Effector memory CD8-positive, alpha-beta T cell (primary cell): ENCODE results near the gene PCDHGB1.
A peak's percentile ranks its signal among the peaks of the same experiment; 100 is the strongest.
"Not testable (repeated sequence)": the region's sequence is repeated elsewhere in the genome, so short reads cannot be mapped to it uniquely, and the experiment has no call there.

Experiments used
- ATAC-seq: fragments of 150-1000 bp; cut with Tn5 transposase; replicated peaks from 2 replicates; pipeline ENCODE4 v1.10.0; 2021; ENCODE audit warnings: mild to moderate bottlenecking, moderate library complexity
- DNase-seq, 3 experiments: peaks; one replicate each; pipeline ENCODE4 v3.0.0; 2021
- H3K27ac Mint-ChIP-seq, 2 donors: one replicate each; pipeline ENCODE4 v1.8.0; 2022; ENCODE audit warnings: mild to moderate bottlenecking in 2 of 2, mixed read lengths in 2 of 2, moderate library complexity in 2 of 2
- H3K27me3 Mint-ChIP-seq, 2 donors: one replicate each; pipeline ENCODE4 v1.8.0; 2022; ENCODE audit warnings: mixed read lengths in 2 of 2
- H3K36me3 Mint-ChIP-seq: one replicate; pipeline ENCODE4 v1.8.0; 2022; ENCODE audit warnings: mild to moderate bottlenecking, moderate library complexity, mixed read lengths; ENCODE audit not compliant: insufficient read depth
- H3K4me1 Mint-ChIP-seq, 2 donors: one replicate each; pipeline ENCODE4 v1.8.0; 2022; ENCODE audit warnings: low read depth in 2 of 2, mixed read lengths in 2 of 2
- H3K4me3 Mint-ChIP-seq, 2 donors: one replicate each; pipeline ENCODE4 v1.8.0; 2022; ENCODE audit warnings: mild to moderate bottlenecking in 2 of 2, mixed read lengths in 2 of 2, moderate library complexity in 2 of 2
- H3K9me3 Mint-ChIP-seq, 2 donors: one replicate each; pipeline ENCODE4 v1.8.0; 2022; ENCODE audit warnings: mixed read lengths in 2 of 2
- total RNA-seq, 9 experiments: gene quantifications; one replicate each; lab custom pipeline; 2026; lab: John Stamatoyannopoulos, UW

The PCDHGB1 gene
- 0 to 0.49 (median 0.20) reads per million in 9 experiments for total RNA-seq

DNA sequence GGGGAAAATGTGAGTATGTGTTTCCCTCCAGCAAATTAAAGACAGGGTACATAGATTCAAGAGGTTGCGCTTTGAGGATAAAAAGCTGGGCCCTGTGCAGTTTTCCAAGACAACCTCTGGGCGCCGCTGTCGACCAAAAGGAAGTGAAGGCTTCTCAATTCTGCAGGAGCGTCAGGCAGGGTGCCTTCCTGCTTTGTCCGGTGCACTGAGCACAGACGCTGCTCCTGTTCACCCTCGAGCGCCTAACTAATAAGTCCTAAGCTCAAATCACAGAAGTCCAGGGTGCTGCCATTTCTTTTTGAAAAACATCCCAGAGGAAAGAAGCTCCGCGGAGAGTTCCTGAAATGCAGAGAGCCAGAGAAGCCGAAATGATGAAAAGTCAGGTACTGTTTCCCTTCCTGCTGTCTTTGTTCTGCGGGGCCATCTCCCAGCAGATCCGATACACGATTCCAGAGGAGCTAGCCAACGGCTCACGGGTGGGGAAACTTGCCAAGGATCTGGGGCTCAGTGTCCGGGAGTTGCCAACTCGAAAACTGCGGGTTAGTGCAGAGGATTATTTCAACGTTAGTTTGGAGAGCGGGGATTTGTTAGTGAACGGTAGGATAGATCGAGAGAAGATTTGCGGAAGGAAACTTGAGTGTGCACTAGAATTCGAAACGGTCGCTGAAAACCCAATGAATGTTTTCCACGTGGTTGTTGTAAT lies at the start of gene PCDHGB1:
TSS of gene PCDHGB1 (plus strand) at position 183 of the 703 bp plus-strand sequence. CDS start at position 345, 162 bp downstream.
- peaks cover 5 to 6% of the 10 kb centered on the region in 2 donors for H3K4me1 Mint-ChIP-seq
- peaks cover 3% of the 10 kb centered on the region for H3K36me3 Mint-ChIP-seq
- peak; percentile 18 to 37 (median 20) for DNase-seq
- peak; percentile 43 for ATAC-seq
- peaks cover 55 to 90% of the 10 kb centered on the region in 2 donors for H3K27me3 Mint-ChIP-seq
- H3K9me3 Mint-ChIP-seq, result peaks cover 1 to 20% of the 10 kb centered on the region in 2 donors
- no peak within 1 kb of the TSS for H3K27ac Mint-ChIP-seq
- H3K4me3 Mint-ChIP-seq, result peak within 1 kb of the TSS; percentile 58 to 68

DNA sequence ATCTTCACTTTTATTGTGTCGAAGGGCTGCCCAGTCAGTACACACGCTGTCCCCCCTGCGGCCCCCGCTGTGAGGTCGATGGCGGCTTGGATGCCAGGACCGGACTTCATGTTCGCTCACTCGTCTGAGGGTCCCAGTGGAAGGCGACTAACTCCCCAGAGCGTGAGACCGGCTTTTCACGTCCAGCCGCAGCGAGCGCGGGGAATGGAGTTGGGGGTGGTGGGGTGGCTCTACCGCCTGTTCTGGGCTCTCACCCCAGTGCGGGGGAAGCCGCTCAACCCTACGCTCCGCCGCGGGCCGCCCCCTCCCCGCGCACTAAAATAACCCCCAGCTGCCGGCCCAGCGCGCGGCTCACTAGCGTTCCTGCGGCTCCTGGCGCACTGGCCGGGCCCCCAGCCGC lies 46.1 kb upstream of the PCDHGB1 start, which contains the start of gene SLC25A2:
TSS of gene SLC25A2 (minus strand) at position 294 of the 400 bp plus-strand sequence. CDS start at position 110, 184 bp downstream.
- DNase-seq, result no peak
- Mint-ChIP-seq H3K4me1 (peaks cover 0 to 2% of the 10 kb centered on the region in 2 donors), H3K27me3 (no peaks in the 10 kb centered on the region), H3K4me3 (no peak within 1 kb of the TSS), H3K36me3 (no peaks in the 10 kb centered on the region), H3K9me3 (peaks cover 4 to 6% of the 10 kb centered on the region in 2 donors), H3K27ac (no peak within 1 kb of the TSS)
- no peak for ATAC-seq

DNA sequence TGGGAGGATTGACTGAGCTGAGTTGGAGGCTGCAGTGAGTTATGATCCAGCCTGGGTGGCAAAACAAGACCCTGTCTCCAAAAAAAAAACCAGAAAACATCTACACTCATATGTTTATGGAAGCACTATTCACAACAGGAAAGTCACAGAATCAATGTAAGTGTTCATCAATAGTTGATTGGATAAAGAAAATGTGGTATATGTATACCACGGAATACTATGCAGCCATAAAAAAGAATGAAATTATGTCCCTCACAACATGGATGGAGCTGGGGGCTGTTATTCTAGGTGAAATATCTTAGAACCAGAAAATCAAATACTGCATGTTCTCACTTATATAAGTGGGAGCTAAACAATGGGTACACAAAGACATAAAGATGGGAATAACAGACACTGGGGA lies 43.3 kb upstream of the PCDHGB1 start:
- H3K27ac Mint-ChIP-seq, result no peak overlapping the region
- DNase-seq, result no peak
- no peak overlapping the region for H3K4me3 Mint-ChIP-seq
- no peaks in the 10 kb centered on the region for H3K36me3 Mint-ChIP-seq
- peaks cover 3 to 6% of the 10 kb centered on the region in 2 donors for H3K9me3 Mint-ChIP-seq
- H3K27me3 Mint-ChIP-seq, result no peaks in the 10 kb centered on the region
- H3K4me1 Mint-ChIP-seq, result peaks cover 0 to 2% of the 10 kb centered on the region in 2 donors
- no peak for ATAC-seq

DNA sequence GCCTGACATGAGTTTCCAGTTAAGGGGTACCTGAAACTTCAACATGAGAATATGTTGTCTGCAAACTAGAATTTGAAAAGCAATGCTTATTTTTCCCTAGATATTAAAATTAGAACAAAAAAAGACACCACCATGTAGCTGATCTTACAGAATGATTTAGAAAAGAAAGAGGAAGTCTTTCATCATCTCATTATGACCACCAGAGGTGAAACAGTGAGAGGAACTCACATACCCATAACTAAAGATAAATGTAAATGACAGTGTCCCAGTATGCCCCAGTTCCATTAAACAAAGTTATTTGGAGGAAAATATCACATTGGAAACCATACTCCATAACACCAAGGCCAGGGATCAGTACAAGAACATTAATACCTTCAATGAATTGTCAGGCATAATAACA lies 36.2 kb upstream of the PCDHGB1 start:
- peaks cover 4 to 11% of the 10 kb centered on the region in 2 donors for H3K4me1 Mint-ChIP-seq
- no peak overlapping the region for H3K4me3 Mint-ChIP-seq
- peaks cover 11 to 39% of the 10 kb centered on the region in 2 donors for H3K9me3 Mint-ChIP-seq
- DNase-seq (no peak), ATAC-seq (no peak)
- H3K36me3 Mint-ChIP-seq, result peaks cover 22% of the 10 kb centered on the region
- H3K27ac Mint-ChIP-seq, result no peak overlapping the region
- no peaks in the 10 kb centered on the region for H3K27me3 Mint-ChIP-seq

DNA sequence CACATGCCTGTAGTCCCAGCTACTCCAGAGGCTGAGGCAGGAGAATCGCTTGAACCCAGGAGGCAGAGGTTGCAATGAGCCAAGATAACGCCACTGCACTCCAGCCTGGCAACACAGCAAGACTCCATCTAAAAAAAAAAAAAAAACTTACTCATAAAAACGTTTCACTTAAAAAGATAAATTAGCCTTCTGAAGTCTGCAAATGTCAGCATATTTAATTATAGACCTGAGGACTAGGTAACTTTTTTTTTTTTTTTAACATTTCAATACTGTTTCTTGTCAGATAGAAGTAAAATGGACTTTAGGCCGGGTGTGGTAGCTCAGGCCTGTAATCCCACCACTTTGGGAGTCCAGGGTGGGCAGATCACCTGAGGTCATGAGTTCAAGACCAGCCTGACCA lies 32.9 kb upstream of the PCDHGB1 start:
- not testable (repeated sequence) for H3K27me3 Mint-ChIP-seq, DNase-seq, H3K27ac Mint-ChIP-seq, ATAC-seq, H3K4me3 Mint-ChIP-seq
- H3K9me3 Mint-ChIP-seq, result peaks cover 15 to 45% of the 10 kb centered on the region in 2 donors
- H3K4me1 Mint-ChIP-seq, result peaks cover 15 to 32% of the 10 kb centered on the region in 2 donors
- H3K36me3 Mint-ChIP-seq, result peaks cover 48% of the 10 kb centered on the region

DNA sequence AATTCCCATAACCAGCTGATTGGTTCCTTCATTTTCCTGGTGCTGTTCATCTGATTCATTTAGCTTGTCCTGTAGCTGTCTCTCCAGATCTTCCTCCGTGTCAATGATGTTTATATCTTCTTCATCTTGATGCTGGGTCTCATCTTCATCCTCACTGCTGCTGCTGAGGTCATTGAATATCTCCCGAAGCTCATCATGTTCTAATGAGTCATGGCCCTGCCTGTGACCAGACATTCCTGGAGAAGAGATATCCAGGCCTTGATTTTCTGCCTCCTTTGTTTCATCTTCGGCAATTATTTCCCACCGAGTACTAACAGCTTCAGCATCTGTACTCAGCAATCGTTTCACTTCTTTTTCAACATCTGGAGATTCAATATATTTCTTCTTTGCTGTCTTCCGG lies 30.7 kb upstream of the PCDHGB1 start:
- Mint-ChIP-seq H3K4me3 (peak overlapping the region; percentile 97 to 99), H3K36me3 (peaks cover 48% of the 10 kb centered on the region), H3K4me1 (peaks cover 15 to 32% of the 10 kb centered on the region in 2 donors), H3K9me3 (peaks cover 15 to 37% of the 10 kb centered on the region in 2 donors), H3K27me3 (no peaks in the 10 kb centered on the region), H3K27ac (no peak overlapping the region)
- no peak for ATAC-seq
- DNase-seq, result no peak

DNA sequence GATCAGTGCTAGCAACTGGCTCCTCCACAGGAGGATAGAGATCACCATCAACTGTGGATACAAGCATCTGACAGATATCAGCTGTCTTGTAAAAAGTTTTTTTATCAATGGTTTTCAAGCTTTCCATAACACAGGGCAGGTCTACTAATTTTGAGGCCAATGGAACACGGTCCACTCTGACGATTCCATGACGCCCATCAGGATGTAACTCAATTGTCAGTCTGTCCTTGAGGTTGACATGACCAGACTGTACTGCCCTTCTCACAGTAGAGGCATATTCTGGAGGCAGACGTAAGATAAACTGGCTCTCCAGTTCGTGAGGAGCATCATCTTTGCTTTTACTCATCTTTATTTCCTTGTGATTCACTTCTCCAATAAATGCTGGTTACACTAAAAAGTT lies 30.2 kb upstream of the PCDHGB1 start:
- DNase-seq, result no peak
- H3K4me1 Mint-ChIP-seq, result peaks cover 15 to 32% of the 10 kb centered on the region in 2 donors
- ATAC-seq, result no peak
- H3K4me3 Mint-ChIP-seq, result peak overlapping the region; percentile 97 to 99
- peaks cover 0 to 2% of the 10 kb centered on the region in 2 donors for H3K27me3 Mint-ChIP-seq
- H3K36me3 Mint-ChIP-seq, result peaks cover 48% of the 10 kb centered on the region
- peaks cover 16 to 32% of the 10 kb centered on the region in 2 donors for H3K9me3 Mint-ChIP-seq
- peak overlapping the region; percentile 100 for H3K27ac Mint-ChIP-seq

DNA sequence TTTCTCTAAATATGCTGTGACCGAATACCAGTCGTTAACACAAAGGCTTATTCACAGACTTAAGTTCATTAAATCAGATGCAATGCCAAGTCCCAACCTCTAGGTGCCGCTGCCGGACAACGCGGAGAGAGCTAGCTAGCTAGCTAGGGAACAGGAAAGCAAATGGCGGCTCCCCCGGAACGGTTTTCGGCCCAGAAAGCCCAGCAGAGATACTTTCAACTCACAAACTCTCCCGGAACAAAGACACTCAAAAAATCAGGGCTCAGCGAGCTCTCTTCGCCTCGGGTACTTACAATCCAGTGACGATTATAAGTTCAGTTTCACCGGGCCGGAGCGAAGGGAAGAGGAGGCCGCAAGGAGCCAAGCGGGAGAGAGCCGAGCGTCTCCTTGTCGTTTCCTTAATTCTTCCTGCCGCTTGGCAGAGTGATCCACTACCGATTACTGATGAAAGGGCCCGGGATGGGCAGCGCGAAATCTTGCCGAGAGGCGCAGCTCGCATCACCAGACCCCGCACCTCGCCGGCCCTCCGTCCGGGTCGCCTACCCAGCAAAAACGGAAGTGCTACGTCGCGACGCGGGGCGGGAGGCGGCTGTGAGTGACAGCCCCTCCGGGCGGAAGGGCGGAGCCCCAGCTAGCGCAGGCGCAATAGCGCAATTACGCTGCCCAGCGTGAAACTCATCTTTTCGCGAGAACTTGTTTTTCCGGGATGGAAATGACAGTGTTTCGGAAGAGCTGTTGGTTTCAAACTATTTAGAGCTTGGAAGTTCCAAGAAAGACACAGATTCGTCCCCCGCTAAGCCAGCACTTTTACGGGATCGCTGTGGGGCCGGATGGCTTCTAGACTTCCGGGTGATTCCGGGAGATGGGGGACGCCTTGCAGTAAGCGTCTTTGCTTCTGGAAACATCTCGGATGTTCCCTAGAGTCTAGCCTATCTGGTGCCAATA lies 29.4 kb upstream of the PCDHGB1 start, which contains the start of gene TAF7:
TSS of gene TAF7 (minus strand) at position 560 of the 945 bp plus-strand sequence. CDS start 740 bp downstream, outside the sequence.
- Mint-ChIP-seq H3K9me3 (peaks cover 13 to 24% of the 10 kb centered on the region in 2 donors), H3K4me1 (peaks cover 15 to 30% of the 10 kb centered on the region in 2 donors), H3K4me3 (peak within 1 kb of the TSS; percentile 97 to 99), H3K36me3 (peaks cover 48% of the 10 kb centered on the region), H3K27me3 (peaks cover 0 to 5% of the 10 kb centered on the region in 2 donors), H3K27ac (peak within 1 kb of the TSS; percentile 100)
- ATAC-seq (peak; percentile 89), DNase-seq (peak; percentile 89 to 93 (median 91))

DNA sequence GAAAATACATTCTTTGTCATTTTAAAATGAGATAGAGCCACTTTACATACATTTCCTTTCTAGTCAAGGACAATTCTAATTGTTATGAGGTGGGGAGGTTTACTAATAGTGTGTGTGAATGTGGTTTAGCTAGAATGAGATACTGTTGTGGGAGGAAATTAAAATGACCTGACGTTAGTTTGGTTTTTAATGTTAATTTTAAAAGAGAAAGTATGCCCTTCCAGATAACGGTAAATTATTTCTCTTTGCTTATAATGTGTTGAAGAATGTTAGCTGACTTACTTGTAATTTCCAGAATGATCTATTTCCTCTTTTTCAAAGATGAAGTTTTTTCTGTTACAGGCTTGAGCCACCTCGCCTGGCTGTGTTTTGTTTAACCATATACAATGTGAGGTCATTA lies 27.6 kb upstream of the PCDHGB1 start:
- ATAC-seq (no peak), DNase-seq (no peak)
- peaks cover 7 to 15% of the 10 kb centered on the region in 2 donors for H3K27me3 Mint-ChIP-seq
- peaks cover 37% of the 10 kb centered on the region for H3K36me3 Mint-ChIP-seq
- H3K4me1 Mint-ChIP-seq, result peaks cover 21 to 33% of the 10 kb centered on the region in 2 donors
- H3K4me3 Mint-ChIP-seq, result peak overlapping the region in 1 of 2 donors; percentile 97
- peak overlapping the region in 1 of 2 donors; percentile 100 for H3K27ac Mint-ChIP-seq
- peaks cover 11 to 19% of the 10 kb centered on the region in 2 donors for H3K9me3 Mint-ChIP-seq

DNA sequence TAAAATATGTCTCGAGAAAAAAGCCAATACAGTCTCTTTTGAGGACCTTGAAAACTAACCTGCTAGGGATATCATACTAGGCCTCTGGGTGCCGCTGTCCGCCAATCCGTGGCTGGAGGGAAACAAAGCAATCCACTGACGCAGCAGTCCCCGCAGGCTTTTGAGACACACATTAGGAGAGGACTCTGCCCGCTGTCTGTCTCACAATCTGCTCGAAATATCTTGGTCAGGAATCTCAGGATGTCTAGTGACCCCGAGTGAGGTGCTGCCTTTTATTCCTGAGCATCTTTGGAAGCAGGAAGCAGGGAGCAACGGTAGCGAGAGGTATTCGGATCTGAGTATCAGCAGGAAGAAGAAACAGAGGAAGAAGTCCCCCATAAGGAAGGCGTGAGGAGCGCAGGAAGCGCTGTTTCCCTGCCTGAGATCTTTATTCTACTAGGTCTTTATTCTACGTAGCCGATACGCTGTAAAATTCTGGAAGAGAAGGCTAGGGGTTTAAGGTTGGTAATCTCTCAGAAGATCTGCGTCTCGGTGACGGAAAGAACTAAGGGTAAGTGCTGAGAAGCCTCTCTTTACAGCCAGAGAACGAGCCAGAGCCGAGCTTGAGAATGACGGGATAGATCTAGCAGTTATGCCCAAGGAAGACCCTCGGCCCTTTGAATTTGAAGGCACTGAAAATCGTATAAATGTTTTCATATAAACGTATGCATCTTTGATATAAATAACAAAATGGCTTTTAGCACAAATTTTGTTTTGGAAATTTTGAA lies 23.6 kb upstream of the PCDHGB1 start:
- H3K27ac Mint-ChIP-seq, result peak overlapping the region; percentile 88 to 93
- DNase-seq (peak; percentile 57 to 68 (median 62)), ATAC-seq (peak; percentile 93)
- peaks cover 29 to 48% of the 10 kb centered on the region in 2 donors for H3K27me3 Mint-ChIP-seq
- peaks cover 6% of the 10 kb centered on the region in 2 donors for H3K4me1 Mint-ChIP-seq
- peaks cover 3% of the 10 kb centered on the region for H3K36me3 Mint-ChIP-seq
- peak overlapping the region; percentile 83 to 90 for H3K4me3 Mint-ChIP-seq
- H3K9me3 Mint-ChIP-seq, result peaks cover 0 to 1% of the 10 kb centered on the region in 2 donors

DNA sequence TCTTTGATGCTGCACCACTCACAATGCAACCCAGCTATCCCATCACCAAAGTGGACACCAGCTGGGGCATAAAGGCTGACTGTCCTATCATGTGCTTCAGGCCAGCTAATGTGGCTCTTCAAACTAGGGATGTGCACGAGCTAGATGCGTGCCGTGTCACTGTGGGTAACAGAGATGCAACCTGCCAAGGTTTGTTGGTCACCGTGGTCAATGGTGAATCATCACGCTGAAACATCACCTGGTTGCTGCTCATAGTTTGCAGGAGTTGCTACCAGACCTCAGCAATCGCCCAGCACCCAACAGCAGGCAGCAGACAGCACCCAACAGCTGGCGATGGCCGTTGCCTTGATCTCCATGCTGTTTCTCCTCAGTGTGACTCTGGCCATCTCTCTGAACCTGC lies 21.7 kb upstream of the PCDHGB1 start:
- H3K27ac Mint-ChIP-seq, result no peak overlapping the region
- no peak overlapping the region for H3K4me3 Mint-ChIP-seq
- peaks cover 2% of the 10 kb centered on the region for H3K36me3 Mint-ChIP-seq
- peaks cover 41 to 67% of the 10 kb centered on the region in 2 donors for H3K27me3 Mint-ChIP-seq
- DNase-seq (no peak), ATAC-seq (no peak)
- H3K9me3 Mint-ChIP-seq, result peaks cover 0 to 4% of the 10 kb centered on the region in 2 donors
- peaks cover 6% of the 10 kb centered on the region in 2 donors for H3K4me1 Mint-ChIP-seq

DNA sequence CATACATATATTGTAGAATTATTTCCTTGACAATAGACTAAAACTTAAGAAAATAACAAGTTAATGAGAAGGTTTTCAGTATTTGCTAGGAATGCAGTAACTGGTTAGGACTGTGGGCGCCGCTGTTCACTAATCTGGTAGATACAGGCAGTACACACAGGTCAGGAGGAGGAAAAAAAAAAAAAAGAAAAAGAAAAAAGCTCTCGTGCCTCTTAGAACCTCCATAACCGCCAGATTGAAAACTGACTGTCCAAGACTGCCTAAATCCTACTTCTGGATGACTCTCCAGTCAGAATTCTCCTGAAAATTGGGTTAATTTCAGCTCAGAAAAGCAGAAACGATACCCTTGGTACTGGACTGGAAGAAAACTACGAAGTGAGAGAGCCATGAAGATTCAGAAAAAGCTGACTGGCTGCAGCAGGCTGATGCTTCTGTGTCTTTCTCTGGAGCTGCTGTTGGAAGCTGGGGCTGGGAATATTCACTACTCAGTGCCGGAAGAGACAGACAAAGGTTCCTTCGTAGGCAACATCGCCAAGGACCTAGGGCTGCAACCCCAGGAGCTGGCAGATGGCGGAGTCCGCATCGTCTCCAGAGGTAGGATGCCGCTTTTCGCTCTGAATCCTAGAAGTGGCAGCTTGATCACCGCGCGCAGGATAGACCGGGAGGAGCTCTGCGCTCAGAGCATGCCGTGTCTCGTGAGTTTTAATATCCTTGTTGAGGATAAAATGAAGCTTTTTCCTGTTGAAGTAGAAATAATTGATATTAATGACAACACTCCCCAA lies 19.4 kb upstream of the PCDHGB1 start, which contains the start of gene PCDHGA1:
TSS of gene PCDHGA1 (plus strand) at position 216 of the 782 bp plus-strand sequence.
- DNase-seq (peak in 2 of 3 experiments; percentile 24 to 41), ATAC-seq (peak; percentile 48)
- Mint-ChIP-seq H3K4me1 (peaks cover 6% of the 10 kb centered on the region in 2 donors), H3K27ac (no peak within 1 kb of the TSS), H3K4me3 (peak within 1 kb of the TSS; percentile 14 to 46), H3K27me3 (peaks cover 58 to 90% of the 10 kb centered on the region in 2 donors), H3K9me3 (peaks cover 8 to 9% of the 10 kb centered on the region in 2 donors), H3K36me3 (peaks cover 2% of the 10 kb centered on the region)
